Neural crest cell (in vitro differentiated cells): ENCODE results near the gene RAB5IF. TPM values are rescaled to one million over a fixed set of nuclear protein-coding genes. Genes with fewer than 3 reads are reported as not detected.
A peak's percentile ranks its signal among the peaks of the same experiment; 100 is the strongest.
"Not testable (repeated sequence)": the region's sequence is repeated elsewhere in the genome, so short reads cannot be mapped to it uniquely, and the experiment has no call there.

ENCODE experiments used
- DNase-seq: peaks from one replicate; pipeline ENCODE4 v3.0.0; 2021; ENCODE audit warnings: low read depth, mixed read lengths, low spot score
- H3K27ac Mint-ChIP-seq: one replicate; pipeline ENCODE4 v1.8.0; 2021; ENCODE audit warnings: mild to moderate bottlenecking, mixed read lengths; ENCODE audit not compliant: unreplicated experiment
- H3K27me3 Mint-ChIP-seq: 2 replicates; pipeline ENCODE4 v1.8.0; 2021; ENCODE audit warnings: low read depth, mild to moderate bottlenecking, mixed read lengths
- H3K36me3 Mint-ChIP-seq: 2 replicates; pipeline ENCODE4 v1.8.0; 2021; ENCODE audit warnings: low read depth, mild to moderate bottlenecking, mixed read lengths
- H3K4me1 Mint-ChIP-seq: 2 replicates; pipeline ENCODE4 v1.8.0; 2021; ENCODE audit warnings: mixed read lengths
- H3K4me3 Mint-ChIP-seq: one replicate; pipeline ENCODE4 v1.8.0; 2021; ENCODE audit warnings: mild to moderate bottlenecking, mixed read lengths
- H3K9me3 Mint-ChIP-seq: 2 replicates; pipeline ENCODE4 v1.8.0; 2021; ENCODE audit warnings: mixed read lengths
- CTCF ChIP-seq: fragments of 200-600 bp; sonication (generic); conservative IDR thresholded peaks from 2 replicates; pipeline ENCODE4 v1.5.0; 2021; ENCODE audit warnings: antibody characterized with exemption, mild to moderate bottlenecking
- total RNA-seq: library from RNA; stranded (reverse); gene quantifications from 2 replicates; pipeline ENCODE4 v1.2.1, GENCODE V29; 2021

Gene RAB5IF
- total RNA-seq, 1 donor from 2014 or later: 76.2 TPM

GRCh38 chr20:36606158-36607066, 833 bp downstream of the RAB5IF start:
- Mint-ChIP-seq H3K27ac (peak overlapping the region; percentile 92), H3K27me3 (no peaks in the 10 kb centered on the region), H3K36me3 (no peaks in the 10 kb centered on the region), H3K4me1 (peaks cover 21% of the 10 kb centered on the region), H3K9me3 (no peaks in the 10 kb centered on the region), H3K4me3 (peak overlapping the region; percentile 97)
- no peak for DNase-seq
- TF ChIP-seq CTCF: no peak

GRCh38 chr20:36607586-36608387, 2.2 kb downstream of the RAB5IF start:
- no peak for DNase-seq
- Mint-ChIP-seq H3K4me1 (peaks cover 21% of the 10 kb centered on the region), H3K27me3 (no peaks in the 10 kb centered on the region), H3K27ac (peak overlapping the region; percentile 35), H3K36me3 (peaks cover 7% of the 10 kb centered on the region), H3K4me3 (peak overlapping the region; percentile 97), H3K9me3 (no peaks in the 10 kb centered on the region)
- TF ChIP-seq CTCF: no peak

GRCh38 chr20:36608388-36608728, 2.8 kb downstream of the RAB5IF start:
- H3K9me3 Mint-ChIP-seq, H3K27me3 Mint-ChIP-seq, H3K27ac Mint-ChIP-seq, DNase-seq, H3K36me3 Mint-ChIP-seq: not testable (repeated sequence)
- peaks cover 21% of the 10 kb centered on the region for H3K4me1 Mint-ChIP-seq
- H3K4me3 Mint-ChIP-seq: peak overlapping the region; percentile 69

GRCh38 chr20:36611625-36612024, 6.0 kb downstream of the RAB5IF start:
- DNase-seq: no peak
- H3K27ac Mint-ChIP-seq: no peak overlapping the region
- H3K4me3 Mint-ChIP-seq: no peak overlapping the region
- no peaks in the 10 kb centered on the region for H3K9me3 Mint-ChIP-seq
- peaks cover 8% of the 10 kb centered on the region for H3K36me3 Mint-ChIP-seq
- H3K27me3 Mint-ChIP-seq: no peaks in the 10 kb centered on the region
- TF ChIP-seq CTCF: no peak
- peaks cover 10% of the 10 kb centered on the region for H3K4me1 Mint-ChIP-seq

- no peak for DNase-seq
- no peak overlapping the region for H3K27ac Mint-ChIP-seq
- H3K9me3 Mint-ChIP-seq: no peaks in the 10 kb centered on the region
- no peak overlapping the region for H3K4me3 Mint-ChIP-seq
- no peaks in the 10 kb centered on the region for H3K27me3 Mint-ChIP-seq
- no peaks in the 10 kb centered on the region for H3K4me1 Mint-ChIP-seq
- peaks cover 8% of the 10 kb centered on the region for H3K36me3 Mint-ChIP-seq
- TF ChIP-seq CTCF: no peak
Measured at GRCh38 chr20:36613974-36614373, 8.4 kb downstream of the RAB5IF start.
